Thoracic aorta (tissue), 2 donors: Measurements from ENCODE around the gene DYRK3. TPM values are rescaled to one million over a fixed set of nuclear protein-coding genes. Genes with fewer than 3 reads are reported as not detected.

ENCODE experiments used
- ATAC-seq: fragments of 150-250 bp; one replicate; pipeline ENCODE4 v1.8.0; 2017; ENCODE audit warnings: low read depth; ENCODE audit not compliant: insufficient number of reproducible peaks, low FRiP score
- DNase-seq: peaks from one replicate; pipeline ENCODE4 v3.0.0-alpha.2; 2020; ENCODE audit warnings: low spot score
- H3K27ac ChIP-seq, 2 donors: fragments of 200-600 bp; sonication (generic); 1 replicate in 1 of 2; 2 replicates in 1 of 2; pipeline ENCODE4 v1.5.1; 2016; ENCODE audit warnings: mild to moderate bottlenecking in 2 of 2, moderate library complexity in 2 of 2
- H3K27me3 ChIP-seq: fragments of 200-600 bp; sonication (generic); replicated peaks from 2 replicates; pipeline ENCODE4 v1.6.0; 2016; ENCODE audit warnings: mild to moderate bottlenecking; ENCODE audit not compliant: insufficient read depth
- H3K36me3 ChIP-seq: fragments of 200-600 bp; sonication (generic); one replicate; pipeline ENCODE4 v1.5.1; 2016
- H3K4me1 ChIP-seq, 2 donors: fragments of 200-600 bp; sonication (generic); 1 replicate in 1 of 2; 2 replicates in 1 of 2; pipeline versions ENCODE4 v1.5.1 to v1.6.0; 2016; ENCODE audit warnings: low read depth in 2 of 2, mild to moderate bottlenecking in 1 of 2; ENCODE audit not compliant: control insufficient read depth in 1 of 2
- H3K4me3 ChIP-seq: fragments of 200-600 bp; sonication (generic); 2 replicates; pipeline ENCODE4 v1.5.1; 2016; ENCODE audit warnings: mild to moderate bottlenecking
- H3K9me3 ChIP-seq: fragments of 200-600 bp; sonication (generic); 2 replicates; pipeline ENCODE4 v1.5.1; 2016
- total RNA-seq, 2 donors: library from RNA; depleted of rRNA; stranded (reverse); fragments of >200 nt; gene quantifications; one replicate each; pipeline versions ENCODE4 v1.1.0 to v1.2.3, GENCODE V29; 2016
- TF ChIP-seq, protein P1 (sequence below): fragments of 200-600 bp; sonication (generic); IDR thresholded peaks from one replicate; pipeline ENCODE4 v1.5.1; 2019; ENCODE audit warnings: antibody characterized with exemption

Gene DYRK3
- total RNA-seq, 2 donors from 2014 or later: 6.8 to 11.9 TPM

DNA sequence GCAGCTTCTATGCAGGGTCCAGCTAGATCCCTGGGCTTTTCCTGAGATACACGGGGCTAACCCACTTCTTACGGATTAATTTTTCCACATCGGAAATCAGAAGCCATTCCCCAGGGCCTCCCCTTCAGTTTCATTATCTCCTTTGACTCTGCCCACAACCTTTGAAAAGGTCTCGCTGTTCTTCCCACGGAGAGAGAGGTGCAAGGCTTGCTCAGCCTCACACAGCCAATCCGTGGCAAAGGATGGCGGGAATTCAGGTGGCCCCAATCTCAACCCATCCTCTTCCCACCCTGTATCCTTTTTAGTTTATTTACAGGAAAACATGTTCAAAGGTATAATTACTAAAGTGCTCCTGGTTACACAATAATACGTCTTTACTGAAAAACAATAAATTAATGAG lies 48.7 kb downstream of the DYRK3 start:
- TF ChIP-seq, protein P1, sequence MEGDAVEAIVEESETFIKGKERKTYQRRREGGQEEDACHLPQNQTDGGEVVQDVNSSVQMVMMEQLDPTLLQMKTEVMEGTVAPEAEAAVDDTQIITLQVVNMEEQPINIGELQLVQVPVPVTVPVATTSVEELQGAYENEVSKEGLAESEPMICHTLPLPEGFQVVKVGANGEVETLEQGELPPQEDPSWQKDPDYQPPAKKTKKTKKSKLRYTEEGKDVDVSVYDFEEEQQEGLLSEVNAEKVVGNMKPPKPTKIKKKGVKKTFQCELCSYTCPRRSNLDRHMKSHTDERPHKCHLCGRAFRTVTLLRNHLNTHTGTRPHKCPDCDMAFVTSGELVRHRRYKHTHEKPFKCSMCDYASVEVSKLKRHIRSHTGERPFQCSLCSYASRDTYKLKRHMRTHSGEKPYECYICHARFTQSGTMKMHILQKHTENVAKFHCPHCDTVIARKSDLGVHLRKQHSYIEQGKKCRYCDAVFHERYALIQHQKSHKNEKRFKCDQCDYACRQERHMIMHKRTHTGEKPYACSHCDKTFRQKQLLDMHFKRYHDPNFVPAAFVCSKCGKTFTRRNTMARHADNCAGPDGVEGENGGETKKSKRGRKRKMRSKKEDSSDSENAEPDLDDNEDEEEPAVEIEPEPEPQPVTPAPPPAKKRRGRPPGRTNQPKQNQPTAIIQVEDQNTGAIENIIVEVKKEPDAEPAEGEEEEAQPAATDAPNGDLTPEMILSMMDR: no peak
- Histone ChIP-seq H3K4me1 (peaks cover 23 to 35% of the 10 kb centered on the region in 2 donors), H3K36me3 (no peaks in the 10 kb centered on the region), H3K27ac (no peak overlapping the region), H3K27me3 (no peaks in the 10 kb centered on the region), H3K4me3 (peak overlapping the region; percentile 83), H3K9me3 (no peaks in the 10 kb centered on the region)
- DNase-seq (no peak), ATAC-seq (no peak)

DNA sequence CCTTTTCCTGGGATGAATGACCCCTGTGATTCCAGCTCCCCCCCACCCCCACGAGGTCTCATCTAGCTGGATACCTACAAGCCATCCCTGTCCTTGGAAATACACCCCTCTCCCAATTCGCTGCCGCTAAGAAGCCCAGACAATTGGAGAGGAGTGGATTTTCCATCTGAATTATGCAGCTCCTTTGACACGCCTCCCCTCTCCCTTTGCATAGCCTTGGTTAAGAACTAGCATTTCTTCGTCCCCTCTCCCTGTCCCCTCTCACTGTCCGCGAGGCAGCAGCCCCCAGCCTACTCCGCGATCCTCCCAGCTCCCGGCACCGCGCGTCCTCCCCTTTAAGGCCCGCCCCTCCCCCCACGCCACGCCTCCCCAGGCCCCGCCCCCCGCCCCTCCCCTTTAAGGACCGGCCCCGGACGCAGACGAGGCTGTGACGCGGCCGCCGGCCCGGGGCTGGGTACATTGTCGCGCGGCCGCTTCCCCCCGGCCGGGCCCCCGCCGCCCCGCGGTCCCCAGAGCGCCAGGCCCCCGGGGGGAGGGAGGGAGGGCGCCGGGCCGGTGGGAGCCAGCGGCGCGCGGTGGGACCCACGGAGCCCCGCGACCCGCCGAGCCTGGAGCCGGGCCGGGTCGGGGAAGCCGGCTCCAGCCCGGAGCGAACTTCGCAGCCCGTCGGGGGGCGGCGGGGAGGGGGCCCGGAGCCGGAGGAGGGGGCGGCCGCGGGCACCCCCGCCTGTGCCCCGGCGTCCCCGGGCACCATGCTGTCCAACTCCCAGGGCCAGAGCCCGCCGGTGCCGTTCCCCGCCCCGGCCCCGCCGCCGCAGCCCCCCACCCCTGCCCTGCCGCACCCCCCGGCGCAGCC lies 49.4 kb downstream of the DYRK3 start, which contains the start of gene MAPKAPK2:
MAPKAPK2 (plus strand) TSS at position 428 of the 856 bp plus-strand sequence; CDS start at position 753, 325 bp downstream.
- TF ChIP-seq, protein P1: no peak
- peak within 1 kb of the TSS; percentile 83 for H3K4me3 ChIP-seq
- peak within 1 kb of the TSS; percentile 98 to 99 for H3K27ac ChIP-seq
- no peaks in the 10 kb centered on the region for H3K9me3 ChIP-seq
- DNase-seq: no peak
- no peaks in the 10 kb centered on the region for H3K27me3 ChIP-seq
- no peaks in the 10 kb centered on the region for H3K36me3 ChIP-seq
- ATAC-seq: peak; percentile 58
- peaks cover 27 to 42% of the 10 kb centered on the region in 2 donors for H3K4me1 ChIP-seq

DNA sequence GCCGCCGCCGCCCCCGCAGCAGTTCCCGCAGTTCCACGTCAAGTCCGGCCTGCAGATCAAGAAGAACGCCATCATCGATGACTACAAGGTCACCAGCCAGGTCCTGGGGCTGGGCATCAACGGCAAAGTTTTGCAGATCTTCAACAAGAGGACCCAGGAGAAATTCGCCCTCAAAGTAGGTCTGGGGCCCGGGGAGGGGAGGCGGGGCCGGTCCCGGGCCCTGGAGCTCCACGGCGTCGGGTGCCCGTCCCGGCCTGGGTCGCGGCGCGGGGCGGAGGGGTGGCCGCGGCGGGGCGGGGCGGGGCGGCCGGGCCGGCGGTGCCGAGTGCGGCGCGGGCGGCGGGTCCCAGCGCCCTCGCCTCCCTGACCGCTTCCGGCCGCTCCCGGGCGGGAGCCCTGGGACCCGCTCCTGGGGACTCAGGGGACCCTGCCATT lies 50.0 kb downstream of the DYRK3 start:
- H3K36me3 ChIP-seq: no peaks in the 10 kb centered on the region
- TF ChIP-seq, protein P1: no peak
- peak overlapping the region; percentile 98 to 99 for H3K27ac ChIP-seq
- H3K4me1 ChIP-seq: peaks cover 34 to 49% of the 10 kb centered on the region in 2 donors
- no peaks in the 10 kb centered on the region for H3K27me3 ChIP-seq
- ATAC-seq (peak; percentile 34), DNase-seq (no peak)
- peak overlapping the region; percentile 83 for H3K4me3 ChIP-seq
- no peaks in the 10 kb centered on the region for H3K9me3 ChIP-seq

DNA sequence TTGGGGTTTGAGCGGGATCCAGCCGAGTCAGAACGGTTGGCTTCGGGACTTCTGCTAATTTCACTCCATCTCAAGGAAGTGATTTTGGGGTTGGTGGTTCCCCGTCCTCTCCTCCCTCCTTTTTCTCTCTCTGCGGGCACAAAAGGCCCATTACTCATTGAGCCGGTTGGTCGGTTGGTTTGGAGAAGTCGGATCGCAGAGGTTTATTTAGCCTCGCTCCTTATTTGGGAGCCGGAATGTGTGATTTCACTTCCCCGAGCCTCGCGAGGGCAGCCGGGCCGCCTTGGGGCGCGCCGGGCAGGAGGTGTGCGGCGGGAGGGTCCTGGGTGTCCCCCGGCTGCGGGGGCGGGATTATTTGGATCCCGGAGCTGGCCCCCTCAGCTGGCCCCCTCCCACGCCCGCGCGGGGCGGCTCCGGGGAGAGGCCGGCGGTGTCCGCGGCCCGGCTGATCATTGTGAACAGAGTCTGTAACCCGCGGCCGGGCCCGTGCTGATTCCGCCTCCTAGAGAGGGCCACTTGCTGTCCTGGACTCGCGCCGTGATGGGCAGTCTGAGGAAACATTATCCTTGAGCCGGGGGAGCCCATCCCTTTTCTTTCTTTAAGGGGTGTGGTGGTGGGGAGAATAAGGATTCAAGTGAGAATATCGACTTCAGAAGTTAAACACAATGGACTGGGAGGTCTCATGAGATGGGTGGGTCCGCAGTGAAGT lies 50.6 kb downstream of the DYRK3 start:
- ATAC-seq: peak; percentile 71
- Histone ChIP-seq H3K4me1 (peaks cover 40 to 54% of the 10 kb centered on the region in 2 donors), H3K27me3 (no peaks in the 10 kb centered on the region), H3K27ac (peak overlapping the region; percentile 98 to 99), H3K36me3 (no peaks in the 10 kb centered on the region), H3K9me3 (no peaks in the 10 kb centered on the region), H3K4me3 (peak overlapping the region; percentile 83)
- TF ChIP-seq, protein P1: no peak
- no peak for DNase-seq
